Mononuclear cell (primary cell): ENCODE data around the gene EPHA4. TPM values are rescaled to one million over a fixed set of nuclear protein-coding genes. Genes with fewer than 3 reads are reported as not detected.
"Not testable (repeated sequence)": the region's sequence is repeated elsewhere in the genome, so short reads cannot be mapped to it uniquely, and the experiment has no call there.

Experiments used
- H3K27me3 ChIP-seq: 2 replicates; pipeline ENCODE4 v1.6.0; 2011; ENCODE audit warnings: low read length, control low read depth; ENCODE audit not compliant: insufficient read depth
- H3K4me1 ChIP-seq: 2 replicates; pipeline ENCODE4 v1.5.1; 2011; ENCODE audit warnings: mild to moderate bottlenecking, low read length, control low read depth; ENCODE audit not compliant: insufficient read depth
- H3K4me3 ChIP-seq: 2 replicates; pipeline ENCODE4 v1.5.1; 2011; ENCODE audit warnings: mild to moderate bottlenecking, low read length, moderate library complexity
- H3K9me3 ChIP-seq: 2 replicates; pipeline ENCODE4 v1.5.1; 2011; ENCODE audit warnings: low read depth, mild to moderate bottlenecking, control low read depth, low read length
- total RNA-seq: library from RNA; depleted of rRNA; stranded (reverse); fragments of >200 nt; gene quantifications from one replicate; pipeline ENCODE4 v1.2.3, GENCODE V29; 2012

EPHA4 gene
- total RNA-seq, 1 donor: 19.0 TPM

DNA sequence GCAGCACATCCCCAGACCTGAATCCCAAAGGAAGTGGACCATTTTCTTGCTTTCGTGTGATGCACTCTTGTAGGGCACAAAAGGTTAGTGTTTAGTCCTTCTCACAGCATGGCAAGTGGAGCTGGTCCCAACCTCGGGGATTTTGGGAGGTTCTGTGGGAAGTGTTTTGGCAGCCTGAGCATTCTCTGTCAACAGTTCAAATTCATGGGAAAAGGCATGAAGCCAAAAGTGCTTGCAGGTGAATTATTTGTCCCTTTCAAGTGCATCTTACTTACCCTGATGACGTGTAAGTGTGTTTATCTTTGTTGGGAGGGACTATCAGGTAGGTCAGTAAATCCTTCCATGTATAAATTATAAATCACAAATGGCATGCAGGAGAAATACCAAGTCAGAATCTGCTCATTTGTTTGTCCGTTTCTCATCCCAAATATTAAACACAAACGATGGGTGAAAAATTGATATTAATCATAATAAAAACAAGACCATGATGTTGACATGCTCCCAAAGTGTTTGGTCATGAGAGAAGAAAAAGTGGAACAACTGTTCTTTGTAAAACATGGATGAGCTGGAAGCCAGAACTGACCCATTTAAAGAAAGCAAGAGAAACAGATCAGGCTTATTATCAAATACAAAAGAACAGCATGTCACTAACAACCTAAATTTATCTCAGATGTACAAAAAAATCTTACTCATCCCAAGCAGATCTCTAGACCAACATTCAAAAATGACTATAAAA lies 57.6 kb downstream of the EPHA4 start:
- no peak overlapping the region for H3K4me3 ChIP-seq
- H3K4me1 ChIP-seq: peaks cover 30% of the 10 kb centered on the region
- no peaks in the 10 kb centered on the region for H3K9me3 ChIP-seq
- H3K27me3 ChIP-seq: no peaks in the 10 kb centered on the region

GRCh38 chr2:221513232-221513631 lies 58.9 kb downstream of the EPHA4 start:
- Histone ChIP-seq H3K4me3 (no peak overlapping the region), H3K9me3 (no peaks in the 10 kb centered on the region), H3K4me1 (peaks cover 18% of the 10 kb centered on the region), H3K27me3 (no peaks in the 10 kb centered on the region)

DNA sequence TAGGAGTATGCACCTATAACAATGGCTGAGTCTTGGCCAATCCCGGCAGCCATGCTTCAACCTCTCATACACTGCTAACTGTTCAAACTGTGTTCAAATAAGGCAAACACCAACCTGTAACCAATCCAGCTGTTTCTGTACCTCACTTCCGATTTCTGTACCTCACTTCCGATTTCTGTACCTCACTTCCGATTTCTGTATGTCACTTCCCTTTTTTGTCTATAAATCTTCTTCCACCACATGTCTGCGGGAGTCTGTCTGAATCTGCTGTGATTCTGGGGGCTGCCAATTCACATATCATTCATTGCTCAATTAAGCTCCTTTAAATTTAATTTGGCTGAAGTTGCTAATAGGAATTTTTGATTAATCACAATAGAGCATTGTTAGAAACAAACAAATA lies 60.8 kb downstream of the EPHA4 start:
- H3K4me1 ChIP-seq, H3K27me3 ChIP-seq, H3K9me3 ChIP-seq, H3K4me3 ChIP-seq: not testable (repeated sequence)

DNA sequence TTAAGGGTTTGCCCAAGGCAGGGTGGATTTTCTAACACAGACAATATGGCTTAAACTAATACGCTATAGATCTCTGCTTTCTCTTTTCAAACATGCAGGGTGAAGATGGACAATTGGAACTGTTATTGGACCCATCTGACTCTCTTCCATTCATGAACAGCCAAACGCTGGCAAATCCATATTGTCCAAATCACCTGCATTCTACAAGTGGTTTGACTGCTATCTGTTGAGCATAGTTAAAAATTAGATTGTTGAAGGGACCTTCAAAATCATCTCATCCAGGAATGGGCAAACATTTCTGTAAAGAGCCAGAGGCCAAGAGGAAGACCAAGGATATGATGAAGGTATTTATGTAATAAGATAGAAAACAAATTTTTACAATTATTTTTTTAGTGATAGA lies 65.6 kb downstream of the EPHA4 start:
- H3K27me3 ChIP-seq: no peaks in the 10 kb centered on the region
- no peaks in the 10 kb centered on the region for H3K9me3 ChIP-seq
- no peak overlapping the region for H3K4me3 ChIP-seq
- H3K4me1 ChIP-seq: no peaks in the 10 kb centered on the region

- Histone ChIP-seq H3K27me3 (no peaks in the 10 kb centered on the region), H3K9me3 (no peaks in the 10 kb centered on the region), H3K4me3 (no peak overlapping the region), H3K4me1 (no peaks in the 10 kb centered on the region)
Measured at GRCh38 chr2:221505605-221506004, 66.5 kb downstream of the EPHA4 start.

GRCh38 chr2:221504905-221505304 lies 67.2 kb downstream of the EPHA4 start:
- Histone ChIP-seq H3K4me3 (no peak overlapping the region), H3K9me3 (no peaks in the 10 kb centered on the region), H3K27me3 (no peaks in the 10 kb centered on the region), H3K4me1 (no peaks in the 10 kb centered on the region)

- H3K4me3 ChIP-seq: no peak overlapping the region
- no peaks in the 10 kb centered on the region for H3K4me1 ChIP-seq
- no peaks in the 10 kb centered on the region for H3K9me3 ChIP-seq
- no peaks in the 10 kb centered on the region for H3K27me3 ChIP-seq
Measured at GRCh38 chr2:221503965-221504364, 68.1 kb downstream of the EPHA4 start.

GRCh38 chr2:221502270-221503010 lies 69.7 kb downstream of the EPHA4 start:
- H3K4me1 ChIP-seq: no peaks in the 10 kb centered on the region
- no peaks in the 10 kb centered on the region for H3K9me3 ChIP-seq
- H3K27me3 ChIP-seq: no peaks in the 10 kb centered on the region
- H3K4me3 ChIP-seq: no peak overlapping the region

DNA sequence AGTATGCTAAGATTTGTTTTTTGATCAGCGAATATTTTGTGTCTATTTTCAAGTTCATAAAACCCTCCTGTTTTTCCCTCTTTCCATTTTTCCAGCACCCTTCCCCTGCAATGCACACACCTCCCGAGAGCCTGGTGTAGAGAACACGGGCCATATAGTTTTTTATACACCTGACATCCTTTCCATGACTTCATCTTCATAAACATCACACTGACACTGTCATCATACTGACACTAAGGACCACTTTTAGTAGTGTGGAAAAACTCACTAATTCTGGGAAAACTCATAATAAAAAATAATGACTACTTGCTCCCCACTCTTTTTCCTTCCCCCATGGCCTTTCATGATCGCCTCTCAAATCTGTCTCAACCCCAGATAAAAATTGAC lies 70.2 kb downstream of the EPHA4 start:
- H3K9me3 ChIP-seq: no peaks in the 10 kb centered on the region
- no peaks in the 10 kb centered on the region for H3K4me1 ChIP-seq
- H3K4me3 ChIP-seq: no peak overlapping the region
- H3K27me3 ChIP-seq: no peaks in the 10 kb centered on the region

DNA sequence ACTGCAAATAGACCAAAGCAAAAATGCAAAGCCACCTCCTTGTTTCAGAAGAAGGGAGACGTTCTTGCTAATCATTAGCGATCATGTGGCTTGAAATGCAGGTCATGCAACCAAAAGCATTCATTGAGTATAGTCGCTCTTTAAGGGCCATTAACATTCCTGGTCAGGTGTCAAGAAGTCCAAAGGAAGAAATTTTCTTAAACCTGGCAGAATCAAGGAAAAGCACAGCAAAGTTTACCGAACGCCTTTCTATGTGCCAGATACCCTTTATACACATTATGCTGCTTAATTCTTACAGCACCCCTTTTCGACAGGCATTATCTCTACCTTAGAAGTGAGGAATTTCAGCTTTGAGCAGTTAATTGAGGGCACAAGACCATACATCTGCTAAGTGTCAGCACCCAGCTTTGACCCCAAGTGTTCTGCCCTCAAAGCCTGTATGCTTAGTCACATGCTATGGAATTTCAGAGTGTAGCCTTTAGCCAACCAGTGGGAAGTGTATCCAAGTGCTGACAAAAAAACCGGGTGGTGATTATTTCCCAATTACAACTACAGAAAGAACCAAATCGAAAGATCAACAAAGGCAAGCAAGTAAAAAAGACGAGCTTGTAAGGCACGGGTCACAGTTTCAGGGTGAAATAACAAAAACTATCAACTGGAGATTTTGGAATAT lies 70.8 kb downstream of the EPHA4 start:
- H3K9me3 ChIP-seq: no peaks in the 10 kb centered on the region
- H3K4me3 ChIP-seq: no peak overlapping the region
- no peaks in the 10 kb centered on the region for H3K27me3 ChIP-seq
- H3K4me1 ChIP-seq: no peaks in the 10 kb centered on the region

GRCh38 chr2:221500501-221501209 lies 71.4 kb downstream of the EPHA4 start:
- H3K9me3 ChIP-seq: no peaks in the 10 kb centered on the region
- H3K4me3 ChIP-seq: no peak overlapping the region
- no peaks in the 10 kb centered on the region for H3K27me3 ChIP-seq
- no peaks in the 10 kb centered on the region for H3K4me1 ChIP-seq

- Histone ChIP-seq H3K4me1 (no peaks in the 10 kb centered on the region), H3K4me3 (no peak overlapping the region), H3K9me3 (no peaks in the 10 kb centered on the region), H3K27me3 (no peaks in the 10 kb centered on the region)
Measured at GRCh38 chr2:221495731-221496130, 76.4 kb downstream of the EPHA4 start.

DNA sequence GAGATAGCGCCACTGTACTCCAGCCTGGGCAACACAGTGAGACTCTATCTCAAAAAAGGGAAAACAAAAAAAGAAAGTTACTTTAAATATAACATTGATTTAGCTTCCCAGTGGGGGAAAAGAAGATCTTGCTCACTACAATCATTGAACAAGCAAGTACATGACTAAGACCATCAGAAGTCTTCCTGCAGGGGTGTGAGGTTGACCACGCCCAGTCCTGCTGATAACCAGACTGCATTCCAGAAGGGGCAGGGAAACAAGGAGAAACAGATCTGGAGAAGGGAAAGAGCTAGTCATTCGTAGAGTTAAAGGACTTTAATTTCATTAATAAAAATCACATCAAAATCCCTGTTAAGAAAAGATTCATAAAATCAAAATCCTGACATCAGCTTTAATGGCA lies 77.5 kb downstream of the EPHA4 start:
- no peak overlapping the region for H3K4me3 ChIP-seq
- H3K4me1 ChIP-seq: no peaks in the 10 kb centered on the region
- no peaks in the 10 kb centered on the region for H3K27me3 ChIP-seq
- no peaks in the 10 kb centered on the region for H3K9me3 ChIP-seq

DNA sequence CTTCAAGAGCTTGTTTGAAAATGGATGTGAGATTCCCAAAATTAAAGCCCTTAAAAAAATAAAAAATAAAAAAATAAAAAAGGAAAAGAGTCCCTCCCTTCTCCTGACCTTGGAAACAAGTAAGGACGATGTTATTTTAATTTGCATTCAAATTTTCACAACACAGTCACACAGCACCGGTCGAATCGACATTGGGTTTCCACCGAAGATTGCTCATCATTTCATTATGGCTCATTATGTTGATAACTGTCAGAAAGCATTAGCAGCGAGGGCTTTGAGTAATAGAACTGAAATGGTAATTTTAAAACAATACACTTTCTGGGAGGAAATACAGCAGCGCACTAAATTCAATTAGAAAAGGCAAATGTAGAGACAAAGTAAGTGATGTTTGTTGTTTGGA lies 78.7 kb downstream of the EPHA4 start:
- no peak overlapping the region for H3K4me3 ChIP-seq
- H3K4me1 ChIP-seq: no peaks in the 10 kb centered on the region
- H3K9me3 ChIP-seq: no peaks in the 10 kb centered on the region
- no peaks in the 10 kb centered on the region for H3K27me3 ChIP-seq

DNA sequence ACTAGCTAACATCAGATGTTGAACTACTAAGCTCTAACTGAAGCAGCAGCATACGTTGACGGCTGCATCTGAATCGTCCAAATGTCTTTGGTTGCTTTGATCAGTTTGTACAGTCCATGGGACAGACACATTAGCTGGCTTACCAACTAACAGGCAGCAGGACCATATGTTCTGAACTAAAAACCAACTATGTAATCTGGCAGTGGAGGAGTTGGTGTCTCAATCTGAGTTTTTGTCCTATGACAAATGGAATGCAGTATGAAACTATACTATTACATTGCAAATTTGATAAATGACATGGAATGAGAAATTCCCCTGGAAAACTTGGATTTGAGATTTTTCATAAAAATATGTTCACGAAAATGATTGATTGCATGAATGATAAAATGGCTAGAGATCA lies 79.5 kb downstream of the EPHA4 start:
- H3K4me3 ChIP-seq: no peak overlapping the region
- no peaks in the 10 kb centered on the region for H3K9me3 ChIP-seq
- no peaks in the 10 kb centered on the region for H3K4me1 ChIP-seq
- H3K27me3 ChIP-seq: no peaks in the 10 kb centered on the region
